ENCODE data around the gene MSI1. TPM values are rescaled to one million over a fixed set of nuclear protein-coding genes. Genes with fewer than 3 reads are reported as not detected.

MSI1 gene
- total RNA-seq, 1 donor from 2014 or later: not detected

- DNase-seq (ENCODE audit: low read depth in 2 of 2): no peak
Measured at GRCh38 chr12:120324841-120325417, 44.0 kb downstream of the MSI1 start.

- no peak for DNase-seq (ENCODE audit: low read depth in 2 of 2)
Measured at GRCh38 chr12:120323772-120324171, 45.2 kb downstream of the MSI1 start.

GRCh38 chr12:120321382-120322202 is 47.4 kb downstream of the MSI1 start:
- no peak for DNase-seq (ENCODE audit: low read depth in 2 of 2)

- DNase-seq (ENCODE audit: low read depth in 2 of 2): peak; percentile 97 to 100
Measured at GRCh38 chr12:120317224-120318105, 51.5 kb downstream of the MSI1 start.

GRCh38 chr12:120316798-120317223 is 52.2 kb downstream of the MSI1 start:
- DNase-seq (ENCODE audit: low read depth in 2 of 2): no peak

- DNase-seq (ENCODE audit: low read depth in 2 of 2): peak in 1 of 2 donors; percentile 17
Measured at GRCh38 chr12:120314220-120314619, 54.7 kb downstream of the MSI1 start.

- DNase-seq (ENCODE audit: low read depth in 2 of 2): peak; percentile 92 to 97
Measured at GRCh38 chr12:120301962-120302815, 66.8 kb downstream of the MSI1 start, which contains the start of gene SIRT4. Gene SIRT4, plus strand, starts transcription at chr12:120302321. Its CDS starts 1,241 bp downstream, at chr12:120303562.

GRCh38 chr12:120292661-120293531 is 76.1 kb downstream of the MSI1 start, which contains the start of gene RNU4-1:
Gene RNU4-1, minus strand, starts transcription at chr12:120293237.
- DNase-seq (ENCODE audit: low read depth in 2 of 2): peak; percentile 85 to 86

GRCh38 chr12:120292411-120292660 is 76.6 kb downstream of the MSI1 start:
- no peak for DNase-seq (ENCODE audit: low read depth in 2 of 2)

Other genes with a start within 250 kb of the MSI1 start
- gene GCN1, start 174.4 kb downstream of the MSI1 start, total RNA-seq: 68.0 and 83.6 TPM in 2 replicates
- gene RPLP0, start 168.1 kb downstream of the MSI1 start, total RNA-seq: 2,789 and 3,613 TPM in 2 replicates
- gene PXN, start 103.4 kb downstream of the MSI1 start, total RNA-seq: 49.3 and 73.2 TPM in 2 replicates
- gene RNU4-2, start 77.3 kb downstream of the MSI1 start, total RNA-seq: under 0.01 TPM in 2 replicates
- under 0.01 TPM in 2 replicates for gene RNU4-1, start 75.9 kb downstream of the MSI1 start, total RNA-seq
- 1.5 and 1.8 TPM in 2 replicates for gene SIRT4, start 66.8 kb downstream of the MSI1 start, total RNA-seq
- gene PLA2G1B, start 41.4 kb downstream of the MSI1 start, total RNA-seq: not detected in 2 replicates
- gene COX6A1, start 68.9 kb upstream of the MSI1 start, total RNA-seq: 417 and 434 TPM in 2 replicates
- 25.7 and 30.3 TPM in 2 replicates for gene TRIAP1, start 77.2 kb upstream of the MSI1 start, total RNA-seq
- gene GATC, start 77.3 kb upstream of the MSI1 start, total RNA-seq: 16.9 and 19.3 TPM in 2 replicates
- gene SRSF9, start 100.6 kb upstream of the MSI1 start, total RNA-seq: 259 and 284 TPM in 2 replicates
- 241 and 279 TPM in 2 replicates for gene DYNLL1, start 126.9 kb upstream of the MSI1 start, total RNA-seq
- 16.6 and 25.7 TPM in 2 replicates for gene COQ5, start 160.0 kb upstream of the MSI1 start, total RNA-seq
- 78.6 and 131 TPM in 2 replicates for gene RNF10, start 165.2 kb upstream of the MSI1 start, total RNA-seq
- gene POP5, start 212.2 kb upstream of the MSI1 start, total RNA-seq: 20.7 and 25.2 TPM in 2 replicates